Measurements from ENCODE around the gene TP53I3.

DNA sequence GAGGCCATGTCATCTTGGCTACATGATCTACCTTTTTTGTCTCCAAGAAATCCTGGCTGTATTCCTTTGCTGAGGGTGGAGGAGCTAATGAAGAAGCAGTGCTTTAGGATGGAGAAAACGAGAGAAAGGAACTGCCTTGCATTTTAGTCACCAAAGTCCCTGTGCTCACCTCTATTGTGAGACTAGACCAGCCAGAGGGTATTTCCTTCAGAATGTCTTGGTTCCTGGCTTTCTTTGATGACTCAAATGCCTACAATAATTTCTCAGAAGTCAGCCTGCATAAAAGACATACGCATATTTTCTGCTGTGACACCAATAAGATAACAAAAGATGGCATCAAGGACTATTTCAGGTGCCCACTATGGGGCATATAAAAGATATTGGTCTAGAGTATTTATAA is 19.3 kb downstream of the TP53I3 start:
- TF ChIP-seq POLR2A (IDR thresholded peaks at IDR 0.05; ENCODE audit: low read depth, low read length) (no peak), RAD21 (IDR thresholded peaks at IDR 0.05; ENCODE audit: low read length) (no peak), FOS (IDR thresholded peaks at IDR 0.05; ENCODE audit: low read depth, low read length) (no peak), MXI1 (IDR thresholded peaks at IDR 0.05; ENCODE audit: borderline replicate concordance, low read depth, low read length) (no peak), RCOR1 (IDR thresholded peaks at IDR 0.05; ENCODE audit: insufficient replicate concordance, low read length) (no peak), RFX5 (IDR thresholded peaks at IDR 0.05; ENCODE audit: low read depth, low read length) (no peak), NFE2L2 (IDR thresholded peaks at IDR 0.05; ENCODE audit: low read depth, low read length) (no peak), CHD1 (IDR thresholded peaks at IDR 0.05; ENCODE audit: low read depth, low read length) (no peak), CEBPB (IDR thresholded peaks at IDR 0.05; ENCODE audit: low read depth, low read length) (no peak)
- TF ChIP-seq, protein P1, sequence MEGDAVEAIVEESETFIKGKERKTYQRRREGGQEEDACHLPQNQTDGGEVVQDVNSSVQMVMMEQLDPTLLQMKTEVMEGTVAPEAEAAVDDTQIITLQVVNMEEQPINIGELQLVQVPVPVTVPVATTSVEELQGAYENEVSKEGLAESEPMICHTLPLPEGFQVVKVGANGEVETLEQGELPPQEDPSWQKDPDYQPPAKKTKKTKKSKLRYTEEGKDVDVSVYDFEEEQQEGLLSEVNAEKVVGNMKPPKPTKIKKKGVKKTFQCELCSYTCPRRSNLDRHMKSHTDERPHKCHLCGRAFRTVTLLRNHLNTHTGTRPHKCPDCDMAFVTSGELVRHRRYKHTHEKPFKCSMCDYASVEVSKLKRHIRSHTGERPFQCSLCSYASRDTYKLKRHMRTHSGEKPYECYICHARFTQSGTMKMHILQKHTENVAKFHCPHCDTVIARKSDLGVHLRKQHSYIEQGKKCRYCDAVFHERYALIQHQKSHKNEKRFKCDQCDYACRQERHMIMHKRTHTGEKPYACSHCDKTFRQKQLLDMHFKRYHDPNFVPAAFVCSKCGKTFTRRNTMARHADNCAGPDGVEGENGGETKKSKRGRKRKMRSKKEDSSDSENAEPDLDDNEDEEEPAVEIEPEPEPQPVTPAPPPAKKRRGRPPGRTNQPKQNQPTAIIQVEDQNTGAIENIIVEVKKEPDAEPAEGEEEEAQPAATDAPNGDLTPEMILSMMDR (conservative IDR thresholded peaks at IDR 0.05; ENCODE audit: low read depth, low read length), result no peak
- TF ChIP-seq, protein P2, sequence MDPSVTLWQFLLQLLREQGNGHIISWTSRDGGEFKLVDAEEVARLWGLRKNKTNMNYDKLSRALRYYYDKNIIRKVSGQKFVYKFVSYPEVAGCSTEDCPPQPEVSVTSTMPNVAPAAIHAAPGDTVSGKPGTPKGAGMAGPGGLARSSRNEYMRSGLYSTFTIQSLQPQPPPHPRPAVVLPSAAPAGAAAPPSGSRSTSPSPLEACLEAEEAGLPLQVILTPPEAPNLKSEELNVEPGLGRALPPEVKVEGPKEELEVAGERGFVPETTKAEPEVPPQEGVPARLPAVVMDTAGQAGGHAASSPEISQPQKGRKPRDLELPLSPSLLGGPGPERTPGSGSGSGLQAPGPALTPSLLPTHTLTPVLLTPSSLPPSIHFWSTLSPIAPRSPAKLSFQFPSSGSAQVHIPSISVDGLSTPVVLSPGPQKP (IDR thresholded peaks at IDR 0.05; ENCODE audit: borderline replicate concordance, low read depth, low read length), result no peak
